ENCODE measurements around the gene TBCK.

Gene TBCK

GRCh38 chr4:106035204-106035603, 280.8 kb downstream of the TBCK start:
- DNase-seq: no peak

- DNase-seq: no peak
Measured at GRCh38 chr4:106034751-106035150, 281.3 kb downstream of the TBCK start.

GRCh38 chr4:106034220-106034619, 281.8 kb downstream of the TBCK start:
- no peak for DNase-seq

- no peak for DNase-seq
Measured at GRCh38 chr4:106033469-106033868, 282.5 kb downstream of the TBCK start.

- no peak for DNase-seq
Measured at GRCh38 chr4:106032851-106033286, 283.1 kb downstream of the TBCK start.

GRCh38 chr4:106022454-106022853, 293.6 kb downstream of the TBCK start:
- DNase-seq: no peak

GRCh38 chr4:106021737-106022410, 294.1 kb downstream of the TBCK start:
- no peak for DNase-seq

GRCh38 chr4:106019771-106020170, 296.2 kb downstream of the TBCK start:
- no peak for DNase-seq

- DNase-seq: no peak
Measured at GRCh38 chr4:106017975-106018374, 298.0 kb downstream of the TBCK start.

- DNase-seq: no peak
Measured at GRCh38 chr4:106011387-106011786, 304.6 kb downstream of the TBCK start.

GRCh38 chr4:106010761-106011160, 305.2 kb downstream of the TBCK start:
- no peak for DNase-seq

- DNase-seq: no peak
Measured at GRCh38 chr4:106002994-106003393, 313.0 kb downstream of the TBCK start.

GRCh38 chr4:105998171-105999063, 317.6 kb downstream of the TBCK start:
- DNase-seq: no peak

GRCh38 chr4:105996845-105997244, 319.2 kb downstream of the TBCK start:
- DNase-seq: no peak

- no peak for DNase-seq
Measured at GRCh38 chr4:105994841-105995501, 321.0 kb downstream of the TBCK start.

- DNase-seq: no peak
Measured at GRCh38 chr4:105994061-105994460, 321.9 kb downstream of the TBCK start.

GRCh38 chr4:105992641-105993305, 323.2 kb downstream of the TBCK start:
- no peak for DNase-seq

GRCh38 chr4:105991726-105992125, 324.3 kb downstream of the TBCK start:
- no peak for DNase-seq

Measured in NCI-H1436 treated with DMSO at 0.1 percent for 48 hours (cell line).